GM12872 (cell line): ENCODE measurements around the gene SSX2IP.

Experiments
- CTCF ChIP-seq: IDR thresholded peaks from 3 replicates; pipeline ENCODE4 v1.5.1; 2011; ENCODE audit warnings: low read depth, mild to moderate bottlenecking, low read length, moderate library complexity; ENCODE audit not compliant: insufficient read depth

The SSX2IP gene

DNA sequence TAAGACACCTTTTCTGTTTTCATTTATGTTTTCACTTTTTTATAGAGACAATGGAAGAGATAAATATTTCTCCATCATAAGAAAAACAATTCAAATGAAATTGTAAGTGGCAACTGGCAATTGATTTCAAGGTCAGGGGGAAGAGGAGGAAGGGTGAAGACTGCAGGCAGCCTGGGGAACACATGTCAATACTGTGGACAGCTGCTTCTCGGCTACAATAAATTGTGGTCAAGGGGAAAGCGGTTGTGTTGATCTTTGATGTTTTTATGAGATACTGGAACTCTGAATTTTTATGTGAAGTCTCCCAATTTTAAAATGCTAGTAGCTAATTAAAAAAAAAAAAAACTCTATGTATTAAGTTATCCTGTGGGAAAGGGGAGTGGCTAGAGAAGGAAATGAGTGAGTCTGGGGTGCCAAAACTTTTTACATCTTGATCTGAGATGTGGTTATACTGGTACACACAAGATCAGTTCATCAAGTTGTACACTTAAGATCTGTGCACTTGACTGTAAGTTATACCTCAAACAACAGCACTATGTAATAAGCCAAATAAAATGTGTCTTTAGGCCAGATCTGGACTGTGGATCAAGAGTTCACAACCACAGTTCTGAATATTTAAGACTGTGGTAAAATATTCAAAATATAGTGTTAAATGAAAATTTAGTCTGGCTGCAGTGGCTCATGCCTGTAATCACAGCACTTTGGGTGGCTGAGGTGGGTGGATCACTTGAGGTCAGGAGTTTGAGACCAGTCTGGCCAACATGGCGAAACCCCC, 18.0 kb downstream of the SSX2IP start:
- no peak for TF ChIP-seq CTCF

DNA sequence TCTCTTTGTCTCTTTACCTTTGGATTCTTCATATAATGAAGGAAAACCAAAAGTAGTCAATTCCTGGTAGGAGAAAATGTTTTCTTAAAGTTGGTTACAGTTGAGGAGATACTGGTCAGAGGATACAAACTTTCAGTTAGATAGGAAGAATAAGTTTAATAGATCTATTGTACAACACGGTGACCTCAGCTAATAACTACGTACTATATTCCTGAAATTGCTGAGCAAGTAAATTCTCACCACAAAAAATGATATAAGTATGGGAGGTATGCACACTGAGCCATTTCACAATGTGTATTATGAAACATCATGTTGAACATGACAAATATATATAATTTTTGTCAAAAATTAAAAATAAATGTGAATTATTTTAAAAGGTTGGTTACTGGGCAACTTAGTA, 20.4 kb downstream of the SSX2IP start:
- TF ChIP-seq CTCF = no peak

DNA sequence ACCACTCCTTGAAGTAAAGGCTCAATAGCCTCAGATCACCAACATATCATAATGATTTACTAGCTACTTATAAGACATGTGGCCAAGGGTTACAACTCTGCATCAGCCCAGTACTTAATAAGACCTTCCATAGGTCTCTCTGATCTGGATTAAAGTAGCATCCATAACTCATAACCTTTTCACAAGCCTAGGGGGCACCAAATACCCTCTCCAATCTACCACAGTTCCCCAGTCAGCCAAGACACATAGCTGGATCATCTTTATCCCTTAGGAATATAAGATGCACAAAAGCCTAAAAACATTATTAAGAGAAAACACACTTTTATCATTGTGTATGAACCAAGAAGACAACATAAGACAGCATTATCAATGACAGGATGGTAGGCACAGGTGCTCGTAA, 22.1 kb downstream of the SSX2IP start:
- peak; percentile 15; the same call in 1 of the 3 replicates for TF ChIP-seq CTCF

DNA sequence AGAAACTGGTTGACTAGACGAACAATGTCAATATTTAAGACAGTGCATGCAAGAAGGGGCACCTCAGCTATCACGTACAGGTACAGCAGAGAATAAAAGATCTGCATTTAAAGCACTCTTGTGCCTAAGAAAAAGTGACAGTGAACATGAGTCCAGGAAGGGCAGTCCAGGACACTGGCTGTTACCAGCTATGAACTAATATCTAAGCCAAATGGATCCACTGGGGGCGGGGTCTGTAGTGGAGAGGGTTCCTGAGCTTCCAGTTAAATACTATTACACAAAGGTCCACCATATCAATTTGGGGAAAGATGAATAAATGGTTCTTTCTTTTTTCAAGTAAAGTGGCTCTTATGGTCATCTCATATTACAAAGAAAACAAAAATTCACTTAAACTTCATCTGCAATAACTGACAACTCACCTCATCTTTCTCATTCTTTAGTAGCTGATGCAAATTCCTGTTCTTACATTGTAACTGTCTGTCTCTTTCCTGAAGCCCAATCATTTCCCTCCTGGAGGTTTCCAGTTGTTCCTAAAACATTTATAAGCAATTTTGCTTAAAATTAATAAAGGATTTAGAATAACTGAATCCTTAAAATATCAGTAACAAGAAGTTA, 24.5 kb downstream of the SSX2IP start:
- no peak for TF ChIP-seq CTCF

DNA sequence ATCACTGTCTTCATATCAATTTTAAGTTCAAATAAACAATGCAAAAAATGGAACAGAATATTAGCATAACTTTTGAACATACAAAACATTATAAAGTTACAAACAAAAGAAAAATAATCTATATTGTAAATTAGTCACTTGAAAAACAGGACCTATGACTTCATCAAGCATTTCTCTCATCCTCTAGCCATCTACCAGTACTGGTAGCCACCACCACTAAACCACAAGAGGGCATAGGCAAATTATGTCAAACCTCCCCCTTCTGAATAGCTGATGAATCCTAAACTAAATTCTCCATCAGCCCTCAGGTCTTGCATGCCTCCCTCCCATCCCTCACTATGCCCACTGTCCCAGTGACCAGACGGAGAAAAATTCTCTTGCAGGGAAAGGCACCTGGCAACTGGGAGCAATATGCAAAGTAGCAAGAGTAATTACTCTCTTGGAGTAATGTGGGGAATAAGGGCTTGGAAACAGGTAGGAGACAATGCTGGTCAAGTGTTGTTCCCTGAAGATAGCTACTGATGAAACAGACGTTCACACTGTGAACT, 37.1 kb downstream of the SSX2IP start:
- TF ChIP-seq CTCF = no peak

GRCh38 chr1:84644472-84644871, 45.8 kb downstream of the SSX2IP start:
- 0 out of 3 replicates have a peak, but pooled peaks have one; percentile 2 for TF ChIP-seq CTCF

DNA sequence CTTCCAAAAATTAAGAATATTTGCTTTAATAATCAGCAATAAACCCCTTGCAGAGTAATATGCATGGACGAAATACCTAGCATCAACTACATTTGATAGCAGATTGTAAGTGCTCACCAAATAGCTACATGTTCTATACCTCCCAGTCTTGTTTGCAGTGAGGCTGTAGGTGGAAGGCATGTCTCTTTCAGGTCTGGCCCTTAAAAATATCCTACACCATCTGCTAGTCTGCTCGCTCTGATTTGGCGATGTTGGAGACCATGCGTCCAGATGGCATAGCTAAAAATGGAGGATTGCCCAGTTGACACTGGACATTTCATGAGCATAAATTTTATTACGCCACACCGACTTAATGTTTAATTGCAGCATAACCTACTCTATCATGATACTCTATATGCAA, 47.1 kb downstream of the SSX2IP start:
- TF ChIP-seq CTCF = no peak
